ENCODE measurements around the gene TDRD9.

TDRD9 gene

GRCh38 chr14:104081261-104081835, 153.1 kb downstream of the TDRD9 start:
- Mint-ChIP-seq H3K36me3 (ENCODE audit: low read depth) (no peaks in the 10 kb centered on the region), H3K27me3 (peaks cover 25% of the 10 kb centered on the region), H3K4me1 (ENCODE audit: low read depth) (no peaks in the 10 kb centered on the region), H3K27ac (no peak overlapping the region), H3K4me3 (no peak overlapping the region), H3K9me3 (no peaks in the 10 kb centered on the region)
- intact Hi-C loops (cut with micrococcal nuclease), result no loop called here

GRCh38 chr14:104081951-104082464, 153.8 kb downstream of the TDRD9 start:
- peaks cover 27% of the 10 kb centered on the region for H3K27me3 Mint-ChIP-seq
- H3K4me3 Mint-ChIP-seq, result no peak overlapping the region

GRCh38 chr14:104082807-104083206, 154.6 kb downstream of the TDRD9 start:
- H3K9me3 Mint-ChIP-seq, result no peaks in the 10 kb centered on the region
- H3K36me3 Mint-ChIP-seq (ENCODE audit: low read depth), result no peaks in the 10 kb centered on the region
- H3K4me1 Mint-ChIP-seq (ENCODE audit: low read depth), result no peaks in the 10 kb centered on the region
- H3K27me3 Mint-ChIP-seq, result peaks cover 32% of the 10 kb centered on the region
- H3K4me3 Mint-ChIP-seq, result no peak overlapping the region
- H3K27ac Mint-ChIP-seq, result no peak overlapping the region
- intact Hi-C loops (cut with micrococcal nuclease), result no loop called here

More at GRCh38 chr14:104081951-104082464, 153.8 kb downstream of the TDRD9 start:
- intact Hi-C loops (cut with micrococcal nuclease), result no loop called here
- no peak overlapping the region for H3K27ac Mint-ChIP-seq
- no peaks in the 10 kb centered on the region for H3K4me1 Mint-ChIP-seq (ENCODE audit: low read depth)
- no peaks in the 10 kb centered on the region for H3K36me3 Mint-ChIP-seq (ENCODE audit: low read depth)
- no peaks in the 10 kb centered on the region for H3K9me3 Mint-ChIP-seq

- H3K27me3 Mint-ChIP-seq, result peaks cover 32% of the 10 kb centered on the region
- no peaks in the 10 kb centered on the region for H3K9me3 Mint-ChIP-seq
- H3K27ac Mint-ChIP-seq, result no peak overlapping the region
- H3K36me3 Mint-ChIP-seq (ENCODE audit: low read depth), result no peaks in the 10 kb centered on the region
- H3K4me3 Mint-ChIP-seq, result no peak overlapping the region
- intact Hi-C loops (cut with micrococcal nuclease), result no loop called here
- no peaks in the 10 kb centered on the region for H3K4me1 Mint-ChIP-seq (ENCODE audit: low read depth)
These were observed 156.2 kb downstream of the TDRD9 start for GRCh38 chr14:104084251-104085002.

GRCh38 chr14:104085032-104085888, 157.0 kb downstream of the TDRD9 start, which contains the start of gene ASPG:
Gene ASPG (plus strand): TSS chr14:104085700. CDS start chr14:104085771, 71 bp downstream.
- intact Hi-C loops (cut with micrococcal nuclease), result no loop called here
- no peaks in the 10 kb centered on the region for H3K4me1 Mint-ChIP-seq (ENCODE audit: low read depth)
- H3K9me3 Mint-ChIP-seq, result no peaks in the 10 kb centered on the region
- no peaks in the 10 kb centered on the region for H3K36me3 Mint-ChIP-seq (ENCODE audit: low read depth)
- H3K27me3 Mint-ChIP-seq, result peaks cover 32% of the 10 kb centered on the region
- no peak within 1 kb of the TSS for H3K4me3 Mint-ChIP-seq
- H3K27ac Mint-ChIP-seq, result no peak within 1 kb of the TSS

- Mint-ChIP-seq H3K27ac (no peak overlapping the region), H3K27me3 (peaks cover 32% of the 10 kb centered on the region), H3K4me3 (no peak overlapping the region), H3K4me1 (ENCODE audit: low read depth) (no peaks in the 10 kb centered on the region), H3K9me3 (no peaks in the 10 kb centered on the region), H3K36me3 (ENCODE audit: low read depth) (no peaks in the 10 kb centered on the region)
- intact Hi-C loops (cut with micrococcal nuclease), result no loop called here
These were observed 157.6 kb downstream of the TDRD9 start for GRCh38 chr14:104085889-104086201.

GRCh38 chr14:104086210-104086660, 158.0 kb downstream of the TDRD9 start:
- intact Hi-C loops (cut with micrococcal nuclease), result no loop called here
- no peaks in the 10 kb centered on the region for H3K36me3 Mint-ChIP-seq (ENCODE audit: low read depth)
- no peak overlapping the region for H3K4me3 Mint-ChIP-seq
- peaks cover 32% of the 10 kb centered on the region for H3K27me3 Mint-ChIP-seq
- no peaks in the 10 kb centered on the region for H3K4me1 Mint-ChIP-seq (ENCODE audit: low read depth)
- no peak overlapping the region for H3K27ac Mint-ChIP-seq
- no peaks in the 10 kb centered on the region for H3K9me3 Mint-ChIP-seq

GRCh38 chr14:104086661-104087461, 158.6 kb downstream of the TDRD9 start:
- Mint-ChIP-seq H3K4me1 (ENCODE audit: low read depth) (no peaks in the 10 kb centered on the region), H3K27me3 (peaks cover 32% of the 10 kb centered on the region), H3K27ac (no peak overlapping the region), H3K36me3 (ENCODE audit: low read depth) (no peaks in the 10 kb centered on the region), H3K4me3 (no peak overlapping the region), H3K9me3 (no peaks in the 10 kb centered on the region)
- intact Hi-C loops (cut with micrococcal nuclease), result no loop called here

- intact Hi-C loops (cut with micrococcal nuclease), result no loop called here
These were observed 159.2 kb downstream of the TDRD9 start for GRCh38 chr14:104087505-104087904.

GRCh38 chr14:104087981-104088850, 160.0 kb downstream of the TDRD9 start:
- intact Hi-C loops (cut with micrococcal nuclease), result no loop called here
- Mint-ChIP-seq H3K4me1 (ENCODE audit: low read depth) (no peaks in the 10 kb centered on the region), H3K36me3 (ENCODE audit: low read depth) (no peaks in the 10 kb centered on the region), H3K27ac (no peak overlapping the region), H3K27me3 (peaks cover 31% of the 10 kb centered on the region), H3K4me3 (no peak overlapping the region), H3K9me3 (no peaks in the 10 kb centered on the region)

More at GRCh38 chr14:104087505-104087904, 159.2 kb downstream of the TDRD9 start:
- Mint-ChIP-seq H3K4me1 (ENCODE audit: low read depth) (no peaks in the 10 kb centered on the region), H3K4me3 (no peak overlapping the region), H3K36me3 (ENCODE audit: low read depth) (no peaks in the 10 kb centered on the region), H3K27ac (no peak overlapping the region), H3K9me3 (no peaks in the 10 kb centered on the region), H3K27me3 (peaks cover 32% of the 10 kb centered on the region)

- H3K27me3 Mint-ChIP-seq, result peaks cover 24% of the 10 kb centered on the region
- no peaks in the 10 kb centered on the region for H3K9me3 Mint-ChIP-seq
- intact Hi-C loops (cut with micrococcal nuclease), result no loop called here
- peaks cover 6% of the 10 kb centered on the region for H3K4me1 Mint-ChIP-seq (ENCODE audit: low read depth)
- no peak overlapping the region for H3K4me3 Mint-ChIP-seq
- no peak overlapping the region for H3K27ac Mint-ChIP-seq
- no peaks in the 10 kb centered on the region for H3K36me3 Mint-ChIP-seq (ENCODE audit: low read depth)
These were observed 162.0 kb downstream of the TDRD9 start for GRCh38 chr14:104090071-104090748.
